Subcutaneous preadipocyte (primary cell): Measurements from ENCODE around the gene MMP3. TPM values are rescaled to one million over a fixed set of nuclear protein-coding genes. Genes with fewer than 3 reads are reported as not detected.

Experiments used
- total RNA-seq: library from RNA; depleted of rRNA; stranded (reverse); fragments of >200 nt; gene quantifications from 2 replicates; pipeline ENCODE4 v1.2.3, GENCODE V29; 2012

Gene MMP3
- 1.8 and 64.3 TPM in 2 replicates for total RNA-seq

GRCh38 chr11:102843489-102843888 is at the start of gene MMP3:
MMP3 (minus strand) TSS chr11:102843609; CDS start chr11:102843546, 63 bp downstream.

GRCh38 chr11:102874852-102875251 is 31.4 kb upstream of the MMP3 start, which contains the start of gene MMP12:
MMP12 (minus strand) TSS chr11:102874982; CDS start chr11:102874937, 45 bp downstream.

GRCh38 chr11:102798012-102798746 is 45.2 kb downstream of the MMP3 start, which contains the start of gene MMP1:
MMP1 (minus strand) TSS chr11:102798160; CDS start chr11:102798092, 68 bp downstream.

Other genes starting within 250 kb of the MMP3 start
- not detected in 2 replicates for gene MMP20, start 218.3 kb downstream of the MMP3 start, total RNA-seq
- under 0.01 TPM in 1 of 2 replicates, not detected in the other for gene MMP27, start 137.8 kb downstream of the MMP3 start, total RNA-seq
- gene MMP8, start 118.7 kb downstream of the MMP3 start, total RNA-seq = not detected in 2 replicates
- not detected in 2 replicates for gene MMP10, start 63.0 kb downstream of the MMP3 start, total RNA-seq
- gene MMP1, start 45.4 kb downstream of the MMP3 start, total RNA-seq = 4.4 and 681 TPM in 2 replicates
- 0.59 TPM in 1 of 2 replicates, not detected in the other for gene MMP12, start 31.4 kb upstream of the MMP3 start, total RNA-seq
- gene MMP13, start 112.1 kb upstream of the MMP3 start, total RNA-seq = not detected in 2 replicates
- gene DCUN1D5, start 248.6 kb upstream of the MMP3 start, total RNA-seq = 58.4 and 75.3 TPM in 2 replicates